LNCAP (cell line): ENCODE results near the gene PHB1.

Experiments used
- CTCF ChIP-seq: fragments of 450-650 bp; IDR thresholded peaks from 2 replicates; pipeline ENCODE4 v1.5.1; 2017; ENCODE audit warnings: mild to moderate bottlenecking

Gene PHB1

DNA sequence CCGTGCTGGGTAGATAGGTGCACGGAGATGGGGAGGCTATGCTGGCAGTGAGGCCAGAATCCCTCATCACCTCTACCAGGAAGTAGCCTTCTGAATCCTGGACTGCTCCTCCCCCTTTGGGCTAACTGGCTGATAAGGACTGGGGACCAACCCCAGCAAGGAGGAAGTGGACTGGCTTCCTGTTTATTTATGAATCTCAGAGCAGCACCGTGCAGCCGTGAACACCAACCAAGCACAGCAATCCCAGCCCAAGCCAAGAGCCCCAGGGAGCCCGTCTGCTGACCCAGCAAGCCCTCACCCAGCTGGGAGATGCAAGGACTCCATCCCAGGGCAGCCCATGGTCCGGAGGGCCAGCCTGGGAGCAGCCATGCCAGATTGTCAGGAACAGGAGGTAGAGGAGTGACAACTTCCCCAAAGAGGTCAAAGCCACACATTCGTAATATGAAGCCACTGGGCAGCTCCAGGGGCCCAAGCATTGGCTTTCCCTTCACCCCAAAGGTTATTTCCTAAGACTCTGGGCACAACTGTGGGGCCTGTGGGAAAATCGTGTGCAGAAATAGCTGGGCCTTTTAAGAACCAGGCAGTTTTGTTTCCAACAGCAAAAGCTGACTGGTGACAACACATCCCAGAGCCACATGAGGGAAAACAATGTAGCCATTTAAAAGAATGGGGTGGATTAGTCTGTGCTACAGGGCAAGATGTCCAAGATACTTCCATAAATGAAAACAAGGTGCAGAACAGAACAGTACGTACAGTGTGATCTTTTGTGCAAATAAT is 23.9 kb downstream of the PHB1 start:
- TF ChIP-seq CTCF = no peak

- TF ChIP-seq CTCF = no peak
These were observed 25.8 kb downstream of the PHB1 start for GRCh38 chr17:49388692-49389513.

DNA sequence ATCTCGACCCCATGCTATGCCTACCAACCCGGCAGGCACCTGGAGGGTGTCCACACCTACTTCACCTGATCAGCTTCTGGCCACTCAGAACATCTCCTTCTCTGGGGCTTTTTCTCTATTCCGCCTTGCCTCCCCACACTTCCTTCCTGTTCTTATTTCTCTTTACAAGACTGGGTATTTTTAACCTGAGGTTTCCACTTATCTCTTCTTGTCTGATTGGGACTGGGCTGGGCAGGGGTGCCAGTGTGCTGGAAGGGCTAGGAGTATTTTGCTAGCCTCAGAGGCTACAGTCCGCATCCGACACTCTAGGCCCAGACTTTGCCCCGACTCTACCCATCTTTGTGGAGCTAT is 26.4 kb downstream of the PHB1 start:
- no peak for TF ChIP-seq CTCF

GRCh38 chr17:49387498-49388289 is 27.0 kb downstream of the PHB1 start:
- TF ChIP-seq CTCF = no peak

DNA sequence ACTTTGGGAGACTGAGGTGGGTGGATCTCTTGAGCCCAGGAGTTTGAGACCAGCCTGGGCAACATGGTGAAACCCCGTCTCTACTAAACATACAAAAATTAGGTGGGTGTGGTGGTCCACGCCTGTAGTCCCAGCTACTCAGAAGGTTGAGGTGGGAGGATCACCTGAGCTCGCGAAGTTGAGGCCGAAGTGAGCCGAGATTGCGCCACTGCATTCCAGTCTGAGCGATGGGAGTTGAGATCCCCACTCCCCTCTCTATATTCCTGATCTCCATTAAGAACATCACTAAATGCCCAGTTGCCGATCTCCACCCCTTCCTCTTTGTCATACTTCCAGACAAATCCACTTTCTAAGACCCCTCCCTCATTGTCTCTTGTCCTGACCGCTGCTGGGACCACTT is 28.3 kb downstream of the PHB1 start:
- no peak for TF ChIP-seq CTCF

- no peak for TF ChIP-seq CTCF
These were observed 29.7 kb downstream of the PHB1 start for GRCh38 chr17:49384951-49385350.

DNA sequence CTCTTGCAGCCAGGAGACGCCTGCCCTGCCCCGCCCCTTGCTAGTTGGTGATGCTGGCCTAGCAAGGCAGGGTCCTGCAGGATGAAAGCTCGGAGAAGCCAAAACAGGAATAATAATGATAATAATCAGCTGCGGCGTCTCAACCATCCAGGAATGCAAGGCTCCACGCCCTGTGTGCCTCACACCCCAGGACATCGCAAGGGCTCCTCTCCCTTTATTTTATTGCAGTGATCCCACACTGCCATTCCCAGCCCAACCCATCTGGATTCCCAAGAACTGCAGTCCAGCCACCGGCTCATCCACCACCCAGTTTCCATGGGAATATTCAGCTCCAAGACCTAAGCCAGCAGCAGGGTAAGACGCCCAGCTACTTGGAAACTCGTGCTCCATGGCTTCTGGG is 31.6 kb downstream of the PHB1 start:
- no peak for TF ChIP-seq CTCF
